ENCODE data around the gene ERP44.

DNA sequence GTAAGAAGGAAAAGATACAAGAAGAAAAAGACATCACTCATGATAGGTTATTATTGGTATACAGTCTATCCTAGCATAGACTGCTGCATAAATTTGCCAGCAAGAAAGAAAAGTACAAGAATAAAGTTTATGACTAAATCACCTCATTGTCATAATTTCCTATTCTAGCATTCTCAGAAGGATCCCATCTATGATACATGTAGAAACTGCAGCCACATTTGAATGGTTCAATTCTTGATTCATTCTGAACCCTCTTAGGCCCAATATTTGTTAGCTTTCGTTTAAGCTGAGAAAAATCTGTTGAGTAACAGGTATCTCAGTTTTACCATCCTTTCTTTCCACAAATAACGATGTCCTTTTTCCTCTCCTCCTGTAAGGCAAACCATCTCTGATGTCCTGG, 21.5 kb upstream of the ERP44 start:
- TF ChIP-seq, protein P1, sequence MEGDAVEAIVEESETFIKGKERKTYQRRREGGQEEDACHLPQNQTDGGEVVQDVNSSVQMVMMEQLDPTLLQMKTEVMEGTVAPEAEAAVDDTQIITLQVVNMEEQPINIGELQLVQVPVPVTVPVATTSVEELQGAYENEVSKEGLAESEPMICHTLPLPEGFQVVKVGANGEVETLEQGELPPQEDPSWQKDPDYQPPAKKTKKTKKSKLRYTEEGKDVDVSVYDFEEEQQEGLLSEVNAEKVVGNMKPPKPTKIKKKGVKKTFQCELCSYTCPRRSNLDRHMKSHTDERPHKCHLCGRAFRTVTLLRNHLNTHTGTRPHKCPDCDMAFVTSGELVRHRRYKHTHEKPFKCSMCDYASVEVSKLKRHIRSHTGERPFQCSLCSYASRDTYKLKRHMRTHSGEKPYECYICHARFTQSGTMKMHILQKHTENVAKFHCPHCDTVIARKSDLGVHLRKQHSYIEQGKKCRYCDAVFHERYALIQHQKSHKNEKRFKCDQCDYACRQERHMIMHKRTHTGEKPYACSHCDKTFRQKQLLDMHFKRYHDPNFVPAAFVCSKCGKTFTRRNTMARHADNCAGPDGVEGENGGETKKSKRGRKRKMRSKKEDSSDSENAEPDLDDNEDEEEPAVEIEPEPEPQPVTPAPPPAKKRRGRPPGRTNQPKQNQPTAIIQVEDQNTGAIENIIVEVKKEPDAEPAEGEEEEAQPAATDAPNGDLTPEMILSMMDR (IDR thresholded peaks at IDR 0.05): no peak
- TF ChIP-seq POLR2AphosphoS5 (IDR thresholded peaks at IDR 0.05; ENCODE audit: low read depth, low read length) (no peak), SIN3A (IDR thresholded peaks at IDR 0.05; ENCODE audit: borderline replicate concordance, insufficient read depth, low read depth, low read length) (no peak)
- TF ChIP-seq, protein P2, sequence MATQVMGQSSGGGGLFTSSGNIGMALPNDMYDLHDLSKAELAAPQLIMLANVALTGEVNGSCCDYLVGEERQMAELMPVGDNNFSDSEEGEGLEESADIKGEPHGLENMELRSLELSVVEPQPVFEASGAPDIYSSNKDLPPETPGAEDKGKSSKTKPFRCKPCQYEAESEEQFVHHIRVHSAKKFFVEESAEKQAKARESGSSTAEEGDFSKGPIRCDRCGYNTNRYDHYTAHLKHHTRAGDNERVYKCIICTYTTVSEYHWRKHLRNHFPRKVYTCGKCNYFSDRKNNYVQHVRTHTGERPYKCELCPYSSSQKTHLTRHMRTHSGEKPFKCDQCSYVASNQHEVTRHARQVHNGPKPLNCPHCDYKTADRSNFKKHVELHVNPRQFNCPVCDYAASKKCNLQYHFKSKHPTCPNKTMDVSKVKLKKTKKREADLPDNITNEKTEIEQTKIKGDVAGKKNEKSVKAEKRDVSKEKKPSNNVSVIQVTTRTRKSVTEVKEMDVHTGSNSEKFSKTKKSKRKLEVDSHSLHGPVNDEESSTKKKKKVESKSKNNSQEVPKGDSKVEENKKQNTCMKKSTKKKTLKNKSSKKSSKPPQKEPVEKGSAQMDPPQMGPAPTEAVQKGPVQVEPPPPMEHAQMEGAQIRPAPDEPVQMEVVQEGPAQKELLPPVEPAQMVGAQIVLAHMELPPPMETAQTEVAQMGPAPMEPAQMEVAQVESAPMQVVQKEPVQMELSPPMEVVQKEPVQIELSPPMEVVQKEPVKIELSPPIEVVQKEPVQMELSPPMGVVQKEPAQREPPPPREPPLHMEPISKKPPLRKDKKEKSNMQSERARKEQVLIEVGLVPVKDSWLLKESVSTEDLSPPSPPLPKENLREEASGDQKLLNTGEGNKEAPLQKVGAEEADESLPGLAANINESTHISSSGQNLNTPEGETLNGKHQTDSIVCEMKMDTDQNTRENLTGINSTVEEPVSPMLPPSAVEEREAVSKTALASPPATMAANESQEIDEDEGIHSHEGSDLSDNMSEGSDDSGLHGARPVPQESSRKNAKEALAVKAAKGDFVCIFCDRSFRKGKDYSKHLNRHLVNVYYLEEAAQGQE (IDR thresholded peaks at IDR 0.05; ENCODE audit: insufficient read depth in 1 of 2, low read depth in 2 of 2, low read length in 1 of 2): no peak

Data from Panc1 (cell line).